SK-N-SH (cell line): ENCODE data around the gene NMNAT1.

Experiments used
- CTCF ChIP-seq: fragments of 200-600 bp; sonication (generic); IDR thresholded peaks from 2 replicates; pipeline ENCODE4 v1.6.1; 2017; ENCODE audit warnings: antibody characterized with exemption, mild to moderate bottlenecking, moderate library complexity
- EP300 ChIP-seq, 2 experiments: IDR thresholded peaks; 2 replicates each; pipeline versions ENCODE4 v1.4.0 to v1.6.1; 2012; ENCODE audit warnings: borderline replicate concordance in 1 of 2, low read depth in 1 of 2, low read length in 1 of 2
- RAD21 ChIP-seq: IDR thresholded peaks from 2 replicates; pipeline ENCODE4 v1.6.1; 2012; ENCODE audit warnings: mild to moderate bottlenecking, low read length
- RCOR1 ChIP-seq: fragments of 150-350 bp; IDR thresholded peaks from 2 replicates; pipeline ENCODE4 v1.6.1; 2017; ENCODE audit warnings: antibody characterized with exemption, low read length
- TF ChIP-seq, protein P1 (sequence below): IDR thresholded peaks from 2 replicates; pipeline ENCODE4 v1.6.1; 2012; ENCODE audit warnings: mild to moderate bottlenecking, low read depth, low read length, moderate library complexity

DNA sequence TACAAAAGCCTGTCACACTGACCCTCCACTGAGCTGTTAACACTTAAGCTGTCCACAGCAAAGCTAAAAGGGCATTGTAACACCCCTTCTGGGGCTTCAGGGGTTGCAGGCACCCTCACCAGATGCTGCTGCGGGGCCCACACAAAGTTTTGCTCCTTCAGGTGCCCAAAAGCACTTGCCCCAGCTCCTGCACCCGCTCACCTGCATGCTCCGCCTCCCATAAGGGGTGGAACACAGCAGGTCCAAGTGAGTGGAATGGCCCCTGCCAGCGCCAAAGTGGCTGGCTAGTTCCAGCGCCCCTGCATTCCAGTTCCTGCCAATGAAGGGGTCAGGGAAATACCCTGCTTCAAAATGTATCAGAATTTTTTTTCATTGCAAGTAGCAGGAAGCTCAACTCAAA is 46.5 kb downstream of the NMNAT1 start:
- TF ChIP-seq RAD21 (no peak), EP300 (IDR thresholded peaks at IDR 0.05; ENCODE audit: borderline replicate concordance in 1 of 2, low read depth in 1 of 2, low read length in 1 of 2) (no peak), CTCF (no peak), RCOR1 (no peak)
- TF ChIP-seq, protein P1, sequence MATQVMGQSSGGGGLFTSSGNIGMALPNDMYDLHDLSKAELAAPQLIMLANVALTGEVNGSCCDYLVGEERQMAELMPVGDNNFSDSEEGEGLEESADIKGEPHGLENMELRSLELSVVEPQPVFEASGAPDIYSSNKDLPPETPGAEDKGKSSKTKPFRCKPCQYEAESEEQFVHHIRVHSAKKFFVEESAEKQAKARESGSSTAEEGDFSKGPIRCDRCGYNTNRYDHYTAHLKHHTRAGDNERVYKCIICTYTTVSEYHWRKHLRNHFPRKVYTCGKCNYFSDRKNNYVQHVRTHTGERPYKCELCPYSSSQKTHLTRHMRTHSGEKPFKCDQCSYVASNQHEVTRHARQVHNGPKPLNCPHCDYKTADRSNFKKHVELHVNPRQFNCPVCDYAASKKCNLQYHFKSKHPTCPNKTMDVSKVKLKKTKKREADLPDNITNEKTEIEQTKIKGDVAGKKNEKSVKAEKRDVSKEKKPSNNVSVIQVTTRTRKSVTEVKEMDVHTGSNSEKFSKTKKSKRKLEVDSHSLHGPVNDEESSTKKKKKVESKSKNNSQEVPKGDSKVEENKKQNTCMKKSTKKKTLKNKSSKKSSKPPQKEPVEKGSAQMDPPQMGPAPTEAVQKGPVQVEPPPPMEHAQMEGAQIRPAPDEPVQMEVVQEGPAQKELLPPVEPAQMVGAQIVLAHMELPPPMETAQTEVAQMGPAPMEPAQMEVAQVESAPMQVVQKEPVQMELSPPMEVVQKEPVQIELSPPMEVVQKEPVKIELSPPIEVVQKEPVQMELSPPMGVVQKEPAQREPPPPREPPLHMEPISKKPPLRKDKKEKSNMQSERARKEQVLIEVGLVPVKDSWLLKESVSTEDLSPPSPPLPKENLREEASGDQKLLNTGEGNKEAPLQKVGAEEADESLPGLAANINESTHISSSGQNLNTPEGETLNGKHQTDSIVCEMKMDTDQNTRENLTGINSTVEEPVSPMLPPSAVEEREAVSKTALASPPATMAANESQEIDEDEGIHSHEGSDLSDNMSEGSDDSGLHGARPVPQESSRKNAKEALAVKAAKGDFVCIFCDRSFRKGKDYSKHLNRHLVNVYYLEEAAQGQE, result no peak
